GM12874 (cell line): ENCODE results near the gene KIAA0513.
A peak's percentile ranks its signal among the peaks of the same experiment; 100 is the strongest.

Experiments
- TF ChIP-seq, protein P1 (sequence below): IDR thresholded peaks from 2 replicates; pipeline ENCODE4 v1.5.1; 2011; ENCODE audit warnings: low read depth, mild to moderate bottlenecking, control low read depth, low read length, moderate library complexity; ENCODE audit not compliant: insufficient read depth

KIAA0513 gene, protein sequence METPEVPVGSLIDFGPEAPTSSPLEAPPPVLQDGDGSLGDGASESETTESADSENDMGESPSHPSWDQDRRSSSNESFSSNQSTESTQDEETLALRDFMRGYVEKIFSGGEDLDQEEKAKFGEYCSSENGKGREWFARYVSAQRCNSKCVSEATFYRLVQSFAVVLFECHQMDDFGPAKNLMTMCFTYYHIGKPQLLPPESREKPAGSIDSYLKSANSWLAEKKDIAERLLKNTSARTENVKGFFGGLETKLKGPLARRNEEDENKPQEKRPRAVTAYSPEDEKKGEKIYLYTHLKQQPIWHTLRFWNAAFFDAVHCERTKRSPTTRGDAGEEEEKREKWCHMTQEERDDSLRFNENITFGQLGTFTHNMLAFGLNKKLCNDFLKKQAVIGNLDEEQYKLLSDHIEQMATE

GRCh38 chr16:85027349-85027957 is at the start of gene KIAA0513:
TSS of gene KIAA0513 (plus strand) at chr16:85027795. CDS start at chr16:85067072, 39,277 bp downstream.
- TF ChIP-seq, protein P1, sequence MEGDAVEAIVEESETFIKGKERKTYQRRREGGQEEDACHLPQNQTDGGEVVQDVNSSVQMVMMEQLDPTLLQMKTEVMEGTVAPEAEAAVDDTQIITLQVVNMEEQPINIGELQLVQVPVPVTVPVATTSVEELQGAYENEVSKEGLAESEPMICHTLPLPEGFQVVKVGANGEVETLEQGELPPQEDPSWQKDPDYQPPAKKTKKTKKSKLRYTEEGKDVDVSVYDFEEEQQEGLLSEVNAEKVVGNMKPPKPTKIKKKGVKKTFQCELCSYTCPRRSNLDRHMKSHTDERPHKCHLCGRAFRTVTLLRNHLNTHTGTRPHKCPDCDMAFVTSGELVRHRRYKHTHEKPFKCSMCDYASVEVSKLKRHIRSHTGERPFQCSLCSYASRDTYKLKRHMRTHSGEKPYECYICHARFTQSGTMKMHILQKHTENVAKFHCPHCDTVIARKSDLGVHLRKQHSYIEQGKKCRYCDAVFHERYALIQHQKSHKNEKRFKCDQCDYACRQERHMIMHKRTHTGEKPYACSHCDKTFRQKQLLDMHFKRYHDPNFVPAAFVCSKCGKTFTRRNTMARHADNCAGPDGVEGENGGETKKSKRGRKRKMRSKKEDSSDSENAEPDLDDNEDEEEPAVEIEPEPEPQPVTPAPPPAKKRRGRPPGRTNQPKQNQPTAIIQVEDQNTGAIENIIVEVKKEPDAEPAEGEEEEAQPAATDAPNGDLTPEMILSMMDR, result peak; percentile 39; the same call in 1 of the 2 replicates

DNA sequence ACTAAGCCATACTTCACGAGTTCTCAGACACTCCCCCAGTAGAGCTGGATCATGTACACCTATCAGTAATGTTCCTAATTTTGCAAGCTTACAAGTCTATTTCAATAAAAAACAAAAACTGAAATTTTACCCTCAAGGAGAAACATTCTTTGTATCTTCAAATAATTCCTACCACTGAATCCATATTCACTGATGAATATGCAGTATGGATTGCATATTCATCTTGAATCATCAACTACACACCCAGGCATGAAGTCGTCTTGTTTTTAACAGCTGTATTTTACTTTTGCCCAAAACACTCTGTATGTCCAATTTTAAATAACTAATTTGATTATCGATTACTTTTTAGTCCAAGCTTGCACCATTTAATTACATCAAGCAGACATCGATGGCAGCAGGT is 48.1 kb upstream of the KIAA0513 start:
- TF ChIP-seq, protein P1, result no peak

GRCh38 chr16:84982434-84982833 is 45.2 kb upstream of the KIAA0513 start:
- TF ChIP-seq, protein P1, result no peak

DNA sequence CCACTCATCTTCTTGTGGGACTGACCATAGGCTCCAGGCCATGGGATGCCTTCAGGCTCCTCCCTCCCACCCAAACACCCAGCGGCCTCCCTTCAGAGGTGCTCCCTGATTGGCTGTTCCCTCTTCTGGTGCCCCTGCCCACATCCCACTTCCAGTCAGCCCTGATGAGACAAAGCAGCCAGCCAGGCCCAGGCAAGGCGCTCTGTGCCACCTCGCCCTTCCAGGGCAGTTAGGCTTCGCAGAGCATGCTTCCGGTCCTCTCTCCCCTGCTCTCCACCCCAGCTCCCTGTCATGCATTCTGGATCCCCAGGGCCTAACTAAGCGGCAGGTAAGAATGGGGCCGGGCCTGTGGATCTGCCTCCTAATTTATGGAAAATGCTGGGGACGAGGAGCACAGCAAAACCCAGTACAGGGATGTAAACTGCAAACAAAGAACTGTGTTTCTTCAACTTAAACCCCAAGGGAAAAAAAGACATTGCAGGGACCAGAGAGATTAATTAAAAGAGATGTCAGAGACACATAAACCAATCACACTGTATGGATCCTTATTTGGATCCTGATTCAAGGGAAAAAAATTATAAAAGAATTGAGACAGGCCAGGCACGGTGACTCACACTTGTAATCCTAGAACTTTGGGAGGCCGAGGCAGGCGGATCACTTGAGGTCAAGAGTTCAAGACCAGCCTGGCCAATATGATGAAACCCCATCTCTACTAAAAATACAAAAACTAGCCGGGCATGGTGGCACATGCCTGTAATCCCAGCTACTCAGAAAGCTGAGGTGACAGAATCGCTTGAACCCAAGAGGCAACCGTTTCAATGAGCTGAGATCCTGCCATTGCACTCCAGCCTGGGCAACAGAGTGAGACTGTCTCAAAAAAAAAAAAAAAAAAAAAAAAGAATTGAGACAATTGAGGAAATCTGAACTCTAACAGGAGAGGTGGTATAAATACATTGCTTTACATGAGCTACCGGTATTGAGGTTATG is 42.2 kb upstream of the KIAA0513 start:
- TF ChIP-seq, protein P1, result no peak

DNA sequence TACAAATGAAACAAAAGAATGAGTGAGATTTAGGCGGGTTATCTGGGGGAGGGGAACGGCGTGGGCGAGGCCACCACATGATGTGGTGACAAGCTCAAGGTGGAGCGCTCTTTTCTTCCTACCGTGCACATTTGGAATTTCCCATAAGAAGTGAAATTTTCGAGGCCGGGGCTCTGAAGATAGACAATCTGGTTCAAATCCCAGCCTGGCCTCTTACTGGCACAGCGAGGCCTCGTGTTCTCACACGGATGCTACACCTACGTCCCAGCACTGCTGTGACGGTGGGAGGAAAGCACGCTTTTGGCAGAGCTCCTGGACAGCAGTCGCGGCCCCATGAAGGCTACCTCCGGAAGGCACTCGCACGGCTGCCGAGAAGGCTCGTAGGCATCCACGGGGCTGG is 41.5 kb upstream of the KIAA0513 start:
- TF ChIP-seq, protein P1, result no peak

DNA sequence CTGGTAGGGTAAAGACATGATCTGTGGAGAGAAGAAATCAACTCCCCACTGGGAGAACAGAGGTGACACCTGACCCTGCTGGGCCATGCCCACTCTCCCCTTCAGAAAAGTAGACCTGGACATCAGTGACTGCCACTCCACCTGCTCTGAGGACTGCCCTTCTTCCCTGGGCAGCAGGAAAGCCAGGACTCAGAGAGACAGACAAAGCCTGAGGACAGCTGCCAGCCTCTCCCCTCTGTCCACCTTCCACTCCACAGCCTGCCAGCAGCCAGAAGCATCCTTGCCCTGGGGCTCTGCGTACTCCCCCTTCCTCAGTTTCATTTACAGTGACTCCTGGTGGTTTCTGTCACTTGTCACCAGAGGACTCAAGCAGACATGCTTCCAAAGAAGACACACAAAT is 40.7 kb upstream of the KIAA0513 start:
- TF ChIP-seq, protein P1, result no peak
